Measurements from ENCODE around the gene COX10. TPM values are rescaled to one million over a fixed set of nuclear protein-coding genes. Genes with fewer than 3 reads are reported as not detected.
A peak's percentile ranks its signal among the peaks of the same experiment; 100 is the strongest.
"Not testable (repeated sequence)": the region's sequence is repeated elsewhere in the genome, so short reads cannot be mapped to it uniquely, and the experiment has no call there.

The COX10 gene
- total RNA-seq, 1 donor from 2014 or later = 13.8 TPM

GRCh38 chr17:14182084-14182483 lies 112.8 kb downstream of the COX10 start:
- H3K27me3 ChIP-seq (ENCODE audit: low read depth); DNase-seq; H3K27ac ChIP-seq; intact Hi-C loops (cut with DNase I); H3K36me3 ChIP-seq; H3K4me1 ChIP-seq; H3K9me3 ChIP-seq; H3K4me3 ChIP-seq; ATAC-seq: not testable (repeated sequence)

- H3K4me1 ChIP-seq; H3K4me3 ChIP-seq; intact Hi-C loops (cut with DNase I); H3K27ac ChIP-seq; H3K36me3 ChIP-seq; H3K9me3 ChIP-seq; H3K27me3 ChIP-seq (ENCODE audit: low read depth); ATAC-seq; DNase-seq: not testable (repeated sequence)
These were observed 115.2 kb downstream of the COX10 start for GRCh38 chr17:14184536-14184935.

DNA sequence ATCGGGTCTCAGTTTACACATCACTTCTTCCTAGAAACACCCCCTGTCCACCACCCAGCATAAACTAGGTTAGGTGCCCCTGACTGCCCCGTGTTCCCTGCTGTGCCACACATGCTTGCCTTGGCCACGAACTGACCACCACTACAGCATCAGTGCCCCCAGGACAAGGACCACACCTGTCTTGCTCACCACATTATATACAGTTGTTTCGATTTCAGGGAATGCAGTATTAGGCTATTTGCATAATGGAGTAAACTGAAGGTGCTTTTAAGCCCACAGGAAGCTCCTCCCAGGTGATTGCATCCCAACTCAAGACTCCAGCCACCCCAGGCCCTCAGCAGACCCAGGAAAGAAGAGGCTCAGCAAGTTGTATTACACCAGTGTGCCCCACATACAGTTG lies 117.1 kb downstream of the COX10 start:
- H3K27ac ChIP-seq; intact Hi-C loops (cut with DNase I); H3K27me3 ChIP-seq (ENCODE audit: low read depth); H3K9me3 ChIP-seq; DNase-seq; H3K4me1 ChIP-seq; H3K4me3 ChIP-seq; H3K36me3 ChIP-seq; ATAC-seq: not testable (repeated sequence)

DNA sequence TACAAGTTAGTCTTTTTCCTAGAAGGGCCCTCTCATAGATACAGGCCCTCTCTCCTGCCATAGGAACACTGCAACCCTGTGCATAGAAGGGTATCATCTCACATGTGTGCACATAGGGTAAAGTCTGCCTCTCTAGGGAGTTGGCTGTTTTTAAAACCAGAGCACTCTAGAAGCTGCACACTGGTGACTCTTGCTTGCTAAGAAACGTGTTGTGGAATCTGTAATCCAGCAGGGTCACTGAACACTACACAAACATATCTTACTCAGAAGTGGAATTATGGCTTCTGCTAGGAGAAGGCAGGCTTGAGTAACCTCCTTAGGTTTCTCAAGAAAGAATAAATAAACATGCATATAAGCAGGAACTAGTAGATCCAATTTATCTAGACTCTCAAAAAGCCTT lies 121.5 kb downstream of the COX10 start:
- H3K27ac ChIP-seq; H3K4me1 ChIP-seq; ATAC-seq; intact Hi-C loops (cut with DNase I); H3K36me3 ChIP-seq; H3K27me3 ChIP-seq (ENCODE audit: low read depth); H3K9me3 ChIP-seq; DNase-seq; H3K4me3 ChIP-seq: not testable (repeated sequence)

- DNase-seq; H3K4me1 ChIP-seq; H3K27me3 ChIP-seq (ENCODE audit: low read depth); intact Hi-C loops (cut with DNase I); ATAC-seq; H3K9me3 ChIP-seq; H3K27ac ChIP-seq; H3K36me3 ChIP-seq; H3K4me3 ChIP-seq: not testable (repeated sequence)
These were observed 122.2 kb downstream of the COX10 start for GRCh38 chr17:14191469-14191868.

GRCh38 chr17:14192039-14192438 lies 122.7 kb downstream of the COX10 start:
- intact Hi-C loops (cut with DNase I); DNase-seq; ATAC-seq; H3K27me3 ChIP-seq (ENCODE audit: low read depth); H3K4me1 ChIP-seq; H3K27ac ChIP-seq; H3K9me3 ChIP-seq; H3K36me3 ChIP-seq; H3K4me3 ChIP-seq: not testable (repeated sequence)

DNA sequence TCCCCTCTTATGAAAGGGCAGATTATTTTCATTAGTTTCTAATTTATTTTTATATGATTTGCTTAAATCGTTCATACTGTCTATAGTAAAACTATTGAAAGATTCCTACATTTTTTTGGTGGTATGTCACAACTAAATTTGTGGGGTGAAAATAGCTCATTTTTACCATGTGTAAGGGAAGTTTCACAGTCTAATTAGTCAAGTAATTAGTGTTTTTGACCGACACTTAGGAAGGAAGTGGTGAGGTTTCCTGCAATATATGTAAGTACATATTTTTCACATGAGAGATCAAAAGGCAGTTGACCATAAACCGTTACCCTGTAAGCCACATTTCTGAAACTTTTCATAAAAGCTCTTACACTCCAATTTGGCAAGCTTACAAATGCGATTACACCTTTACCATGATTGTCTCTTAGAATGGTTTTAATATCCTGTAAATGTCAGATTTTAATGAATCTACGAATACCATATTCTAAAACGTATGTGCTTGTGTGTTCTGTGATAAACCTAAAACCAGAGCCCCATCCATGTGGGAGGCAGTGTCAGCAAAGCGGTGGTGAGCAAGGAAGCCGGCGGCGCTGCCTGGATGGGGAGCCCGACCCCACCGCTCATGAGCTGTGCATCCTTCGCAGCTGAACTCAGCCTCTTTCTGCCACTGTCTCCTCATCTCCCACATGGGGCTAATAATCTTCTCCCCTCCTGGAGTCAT lies 123.5 kb downstream of the COX10 start:
- H3K9me3 ChIP-seq; H3K4me3 ChIP-seq; intact Hi-C loops (cut with DNase I); H3K4me1 ChIP-seq; DNase-seq; H3K27me3 ChIP-seq (ENCODE audit: low read depth); ATAC-seq; H3K36me3 ChIP-seq; H3K27ac ChIP-seq: not testable (repeated sequence)

- Histone ChIP-seq H3K4me1 (peaks cover 34% of the 10 kb centered on the region), H3K27me3 (ENCODE audit: low read depth) (no peaks in the 10 kb centered on the region), H3K36me3 (no peaks in the 10 kb centered on the region), H3K4me3 (no peak overlapping the region), H3K9me3 (no peaks in the 10 kb centered on the region), H3K27ac (no peak overlapping the region)
- TF ChIP-seq, protein P1, sequence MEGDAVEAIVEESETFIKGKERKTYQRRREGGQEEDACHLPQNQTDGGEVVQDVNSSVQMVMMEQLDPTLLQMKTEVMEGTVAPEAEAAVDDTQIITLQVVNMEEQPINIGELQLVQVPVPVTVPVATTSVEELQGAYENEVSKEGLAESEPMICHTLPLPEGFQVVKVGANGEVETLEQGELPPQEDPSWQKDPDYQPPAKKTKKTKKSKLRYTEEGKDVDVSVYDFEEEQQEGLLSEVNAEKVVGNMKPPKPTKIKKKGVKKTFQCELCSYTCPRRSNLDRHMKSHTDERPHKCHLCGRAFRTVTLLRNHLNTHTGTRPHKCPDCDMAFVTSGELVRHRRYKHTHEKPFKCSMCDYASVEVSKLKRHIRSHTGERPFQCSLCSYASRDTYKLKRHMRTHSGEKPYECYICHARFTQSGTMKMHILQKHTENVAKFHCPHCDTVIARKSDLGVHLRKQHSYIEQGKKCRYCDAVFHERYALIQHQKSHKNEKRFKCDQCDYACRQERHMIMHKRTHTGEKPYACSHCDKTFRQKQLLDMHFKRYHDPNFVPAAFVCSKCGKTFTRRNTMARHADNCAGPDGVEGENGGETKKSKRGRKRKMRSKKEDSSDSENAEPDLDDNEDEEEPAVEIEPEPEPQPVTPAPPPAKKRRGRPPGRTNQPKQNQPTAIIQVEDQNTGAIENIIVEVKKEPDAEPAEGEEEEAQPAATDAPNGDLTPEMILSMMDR (IDR thresholded peaks at IDR 0.05) = peak; percentile 31
- ATAC-seq = no peak
- intact Hi-C loops (cut with DNase I) = no loop called here
- DNase-seq = no peak
These were observed 127.2 kb downstream of the COX10 start for GRCh38 chr17:14196377-14196997.

DNA sequence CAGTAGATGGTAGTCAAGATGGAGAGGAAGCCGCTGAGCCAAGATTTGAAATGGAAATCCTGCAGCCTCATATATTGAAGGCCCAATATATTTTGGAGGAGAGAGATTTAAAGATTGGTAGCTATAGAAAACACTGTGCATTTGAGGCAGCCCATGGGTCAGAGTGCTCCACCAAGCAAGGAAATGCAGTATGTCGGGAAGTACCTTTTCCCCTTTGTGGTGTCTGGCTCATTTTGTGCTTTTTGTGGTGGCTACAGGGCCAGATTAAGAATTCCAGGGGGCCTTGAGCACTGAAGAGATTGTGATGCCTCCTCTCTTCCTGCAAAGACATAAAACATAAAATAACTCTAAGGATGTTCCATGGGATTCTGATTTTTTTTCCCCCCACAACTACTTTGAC lies 127.8 kb downstream of the COX10 start:
- peaks cover 38% of the 10 kb centered on the region for H3K4me1 ChIP-seq
- peak overlapping the region; percentile 67 for H3K27ac ChIP-seq
- DNase-seq = no peak
- TF ChIP-seq, protein P1 (IDR thresholded peaks at IDR 0.05) = no peak
- H3K4me3 ChIP-seq = no peak overlapping the region
- no peak for ATAC-seq
- no peaks in the 10 kb centered on the region for H3K9me3 ChIP-seq
- intact Hi-C loops (cut with DNase I) = no loop called here
- no peaks in the 10 kb centered on the region for H3K27me3 ChIP-seq (ENCODE audit: low read depth)
- H3K36me3 ChIP-seq = no peaks in the 10 kb centered on the region
